Stimulated activated CD4-positive, alpha-beta T cell treated with anti-CD3 and anti-CD28 coated beads, Interleukin-1b, Interleukin-23, amount 100 ng/mL, for 4 hours (primary cell): ENCODE measurements around the gene PRSS38.

ENCODE experiments used
- DNase-seq, 2 donors: peaks; one replicate each; pipeline ENCODE4 v3.0.0-alpha.2; 2020; ENCODE audit warnings: low read depth in 2 of 2

Gene PRSS38

GRCh38 chr1:227793079-227793947 is 22.2 kb upstream of the PRSS38 start:
- DNase-seq: no peak

DNA sequence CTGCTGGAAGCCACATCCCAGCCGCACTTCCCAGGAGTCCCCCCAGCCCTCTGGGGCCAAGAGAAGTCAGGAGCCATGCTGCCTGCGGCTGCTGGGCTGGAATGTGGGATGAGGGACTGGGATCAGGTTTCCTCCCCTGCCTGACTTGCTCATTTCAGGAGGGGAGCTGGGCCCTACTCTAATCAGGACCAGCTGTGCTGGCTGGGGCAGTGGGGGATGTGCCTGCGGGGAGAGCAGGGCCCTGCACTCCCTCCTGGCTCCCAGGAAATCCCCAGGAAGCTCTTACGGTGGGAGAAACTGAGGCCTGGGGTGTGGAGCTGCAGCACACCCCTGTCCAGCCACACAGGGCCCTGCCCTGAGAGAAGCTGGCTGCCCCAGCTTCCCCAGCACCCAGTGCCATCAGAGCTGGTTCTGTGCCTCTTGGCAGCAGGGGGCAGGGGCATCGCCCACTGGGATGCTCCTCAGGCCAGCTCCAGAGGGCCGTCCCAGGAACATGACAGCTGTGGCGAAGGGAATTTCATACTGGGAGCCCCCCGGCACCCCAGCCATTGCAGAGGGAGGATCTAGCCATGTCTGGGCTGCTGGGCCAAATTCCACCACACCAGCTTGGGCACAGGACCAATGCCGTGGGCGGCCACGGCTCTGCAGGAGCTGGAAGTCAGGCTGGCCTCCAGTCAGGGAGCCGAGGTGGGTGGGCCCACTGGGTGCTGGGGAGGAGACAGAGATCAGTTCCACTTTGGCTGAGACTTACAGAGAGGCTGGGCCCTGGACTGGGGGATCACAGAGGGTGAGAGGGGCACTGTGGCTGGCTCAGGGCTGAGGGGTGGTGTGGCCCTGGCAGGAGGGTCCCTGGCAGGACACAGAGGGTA is 21.3 kb upstream of the PRSS38 start:
- no peak for DNase-seq

DNA sequence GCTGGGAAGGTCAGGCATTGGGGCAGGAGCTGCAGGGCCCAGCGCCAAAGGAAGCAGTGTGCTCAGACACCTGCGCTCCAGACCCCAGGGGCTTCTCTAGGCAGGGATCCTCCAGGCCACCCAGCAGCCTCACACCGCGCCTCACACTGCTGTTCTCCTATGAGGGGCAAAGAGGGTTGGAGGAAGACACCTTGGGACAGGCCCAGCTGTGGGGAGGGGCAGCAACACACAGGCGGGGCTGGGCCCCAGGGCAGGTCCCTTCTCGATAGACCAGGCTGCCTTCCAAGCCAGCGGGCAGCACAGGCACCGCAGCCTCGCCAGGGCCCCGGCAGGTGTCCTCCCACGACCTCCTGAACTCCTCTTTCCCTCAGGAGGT is 20.7 kb upstream of the PRSS38 start:
- no peak for DNase-seq

DNA sequence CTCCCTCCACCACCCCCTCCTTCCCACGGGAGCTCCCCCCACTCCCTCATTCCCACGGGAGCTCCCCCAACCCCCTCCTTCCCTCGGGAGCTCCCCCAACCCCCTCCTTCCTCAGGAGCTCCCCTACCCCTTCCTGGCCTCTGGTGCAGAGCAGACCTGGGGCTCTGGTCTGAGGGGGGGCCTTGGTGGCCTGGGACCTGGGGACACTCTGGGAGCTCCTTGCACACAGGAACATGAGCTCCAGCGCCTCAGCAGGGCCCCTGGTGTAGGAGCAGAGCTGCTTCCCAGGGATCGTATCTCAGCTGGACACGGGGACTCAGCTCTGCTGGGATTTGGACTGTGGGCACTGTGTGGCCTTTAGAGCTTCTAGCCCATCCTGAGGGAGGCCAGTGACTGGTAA is 19.7 kb upstream of the PRSS38 start:
- no peak for DNase-seq

GRCh38 chr1:227796359-227796915 is 19.0 kb upstream of the PRSS38 start:
- no peak for DNase-seq

GRCh38 chr1:227797144-227797543 is 18.3 kb upstream of the PRSS38 start:
- no peak for DNase-seq

DNA sequence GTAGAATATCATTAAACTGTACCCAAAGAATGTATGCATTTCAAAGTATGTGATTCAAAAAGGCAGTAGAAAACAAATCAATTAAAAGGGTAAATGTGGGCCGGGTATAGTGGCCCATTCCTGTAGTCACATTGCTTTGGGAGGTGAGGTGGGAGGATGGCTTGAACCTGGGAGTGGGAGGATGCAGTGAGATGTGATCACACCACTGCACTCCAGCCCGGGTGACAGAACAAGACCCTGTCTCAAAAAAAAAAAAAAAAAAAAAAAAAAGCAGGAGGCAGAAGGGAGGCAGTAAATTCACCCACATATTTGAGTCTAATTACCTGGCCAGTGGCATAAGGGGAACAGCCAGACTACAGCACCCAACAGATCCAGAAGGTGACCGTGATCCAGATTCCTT is 17.9 kb upstream of the PRSS38 start:
- DNase-seq: no peak

DNA sequence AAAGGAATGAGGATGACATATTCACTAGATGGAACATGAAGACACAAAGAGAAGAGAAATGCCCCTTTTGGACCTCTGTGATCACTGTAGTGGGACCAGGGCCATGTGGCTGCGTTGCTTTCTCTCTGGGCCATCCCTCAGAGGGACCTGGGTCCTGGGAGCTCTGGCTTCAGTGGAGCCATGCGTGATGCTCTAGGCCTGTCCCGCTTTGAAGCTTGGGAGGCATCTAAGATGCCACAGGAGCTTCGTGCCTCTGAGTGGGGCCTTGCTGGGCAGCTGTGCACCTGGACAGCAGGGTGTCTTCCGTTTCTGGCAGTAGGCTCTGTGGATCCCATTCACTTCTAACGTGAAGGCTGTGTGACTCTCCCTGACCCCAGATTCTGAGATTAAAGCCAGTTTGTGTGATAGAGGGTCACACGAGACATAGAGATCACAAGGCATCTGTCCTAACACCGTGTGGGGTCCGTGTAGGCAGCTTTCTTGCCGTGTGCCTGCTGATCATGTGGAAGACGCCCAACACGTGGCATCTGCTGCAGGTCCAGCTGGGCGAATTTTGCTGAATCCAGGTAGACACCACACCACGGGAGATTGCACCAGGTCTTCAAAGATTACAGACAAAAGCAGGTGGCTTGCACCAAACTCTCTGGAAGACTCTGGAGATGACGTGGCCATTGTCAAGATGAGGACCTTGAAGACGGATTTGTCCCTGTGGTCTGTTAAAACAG is 17.2 kb upstream of the PRSS38 start:
- no peak for DNase-seq

- no peak for DNase-seq
These were observed 15.7 kb upstream of the PRSS38 start for GRCh38 chr1:227799756-227800155.

GRCh38 chr1:227803933-227804332 is 11.5 kb upstream of the PRSS38 start:
- no peak for DNase-seq

DNA sequence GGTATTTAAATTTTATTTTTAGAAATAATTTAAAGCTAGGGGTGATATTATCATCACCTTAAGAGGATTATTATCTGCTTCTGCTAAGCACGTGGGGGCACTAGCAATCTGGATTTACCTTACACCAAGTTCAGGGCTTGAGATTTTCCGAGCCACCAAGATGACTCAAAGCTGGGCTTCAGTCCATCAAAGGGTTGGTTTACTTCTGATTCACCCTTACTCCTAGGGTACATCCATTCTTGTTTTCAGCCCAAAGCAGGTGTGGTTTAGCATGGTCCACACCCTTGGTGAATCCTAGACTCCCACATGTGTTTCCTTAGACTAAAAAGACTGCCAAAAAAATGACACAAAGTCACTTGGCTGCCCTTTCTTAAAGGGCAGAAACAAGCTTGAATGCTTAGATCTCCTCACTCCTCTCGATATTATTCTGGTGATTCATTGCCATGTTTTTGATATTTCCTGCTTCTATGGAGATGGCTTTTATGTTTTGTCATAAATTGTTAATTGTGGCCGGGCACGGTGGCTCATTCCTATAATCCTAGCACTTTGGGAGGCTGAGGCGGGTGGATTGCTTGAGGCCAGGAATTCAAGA is 9.8 kb upstream of the PRSS38 start:
- no peak for DNase-seq

- DNase-seq: no peak
These were observed 6.9 kb upstream of the PRSS38 start for GRCh38 chr1:227808566-227808965.

DNA sequence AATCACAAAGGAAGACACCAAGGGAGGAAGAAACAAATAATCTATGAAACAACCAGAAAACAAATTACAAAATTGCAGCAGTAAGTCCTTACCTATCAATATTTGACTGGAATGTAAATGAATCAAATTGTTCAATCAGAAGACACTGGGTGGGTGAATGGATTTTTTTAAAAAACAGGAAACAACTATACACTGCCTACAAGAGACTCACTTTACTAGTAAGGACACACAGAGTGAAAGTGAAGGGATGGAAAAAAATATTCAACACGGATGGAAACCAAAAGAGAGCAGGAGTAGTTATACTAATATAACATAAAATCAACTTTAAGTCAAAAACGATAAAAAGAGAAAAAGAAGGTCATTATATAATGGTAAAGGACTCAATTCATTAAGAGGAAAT is 6.4 kb upstream of the PRSS38 start:
- DNase-seq: no peak

DNA sequence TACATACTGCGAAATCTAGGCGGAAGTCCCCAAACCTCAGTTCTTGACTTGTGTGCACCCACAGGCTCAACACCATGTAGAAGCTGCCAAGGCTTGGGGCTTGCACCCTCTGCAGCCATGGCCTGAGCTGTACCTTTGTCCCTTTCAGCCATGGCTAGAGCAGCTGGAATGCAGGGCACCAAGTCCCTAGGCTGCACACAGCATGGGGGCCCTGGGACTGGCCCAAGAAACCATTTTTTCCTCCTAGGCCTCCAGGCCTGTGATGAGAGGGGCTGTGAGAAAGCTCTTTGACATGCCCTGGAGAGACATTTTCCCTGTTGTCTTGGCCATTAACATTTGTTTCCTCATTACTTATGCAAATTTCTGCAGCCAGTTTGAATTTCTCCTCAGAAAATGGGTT is 1.5 kb upstream of the PRSS38 start:
- DNase-seq: no peak

DNA sequence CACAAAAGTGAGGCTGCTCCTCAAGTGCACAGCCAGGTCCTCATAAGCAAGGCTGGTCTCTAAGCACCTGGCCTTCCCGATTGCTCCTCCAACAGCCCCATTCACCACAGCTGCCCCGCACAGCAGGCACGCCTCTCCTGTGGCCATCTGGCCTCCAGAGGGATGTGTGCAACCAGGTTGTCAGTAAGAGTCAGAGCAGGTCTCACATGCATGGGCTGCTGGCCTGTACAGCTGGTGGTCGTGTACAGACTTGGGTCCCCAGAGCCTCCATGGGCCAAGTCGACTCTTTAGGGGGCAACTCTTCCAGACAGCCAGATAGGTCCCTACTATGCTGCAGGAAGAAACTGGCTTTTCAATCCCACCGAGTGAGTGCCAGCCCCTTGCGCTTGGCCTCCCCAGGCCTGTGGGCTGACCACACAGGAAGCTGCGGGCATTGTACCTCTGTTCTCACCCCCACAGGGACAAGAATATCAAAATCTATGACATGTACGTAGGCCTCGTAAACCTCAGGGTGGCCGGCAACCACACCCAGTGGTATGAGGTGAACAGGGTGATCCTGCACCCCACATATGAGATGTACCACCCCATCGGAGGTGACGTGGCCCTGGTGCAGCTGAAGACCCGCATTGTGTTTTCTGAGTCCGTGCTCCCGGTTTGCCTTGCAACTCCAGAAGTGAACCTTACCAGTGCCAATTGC is 1.4 kb downstream of the PRSS38 start:
- DNase-seq: no peak

- no peak for DNase-seq
These were observed 8.1 kb downstream of the PRSS38 start for GRCh38 chr1:227823537-227823936.

- DNase-seq: no peak
These were observed 8.7 kb downstream of the PRSS38 start for GRCh38 chr1:227824204-227824603.

DNA sequence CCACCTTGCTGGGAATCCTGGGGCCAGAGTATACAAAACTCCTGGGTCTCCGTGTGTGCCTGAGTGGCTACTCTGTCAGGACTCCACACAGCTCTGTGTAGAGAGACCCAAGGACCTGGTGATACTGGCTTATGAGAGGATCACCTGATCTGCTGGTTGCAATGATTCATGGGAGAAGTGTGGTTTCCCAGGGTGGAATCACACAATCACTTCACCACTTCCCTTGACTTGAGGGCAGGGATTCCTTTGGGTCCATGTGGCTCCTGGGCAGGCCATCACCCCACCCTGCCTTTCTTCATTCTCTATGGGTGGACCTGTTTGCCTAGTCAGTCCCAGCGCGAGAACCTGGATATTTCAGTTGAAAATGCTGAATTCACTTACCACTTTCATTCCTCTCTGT is 13.3 kb downstream of the PRSS38 start:
- DNase-seq: no peak

DNA sequence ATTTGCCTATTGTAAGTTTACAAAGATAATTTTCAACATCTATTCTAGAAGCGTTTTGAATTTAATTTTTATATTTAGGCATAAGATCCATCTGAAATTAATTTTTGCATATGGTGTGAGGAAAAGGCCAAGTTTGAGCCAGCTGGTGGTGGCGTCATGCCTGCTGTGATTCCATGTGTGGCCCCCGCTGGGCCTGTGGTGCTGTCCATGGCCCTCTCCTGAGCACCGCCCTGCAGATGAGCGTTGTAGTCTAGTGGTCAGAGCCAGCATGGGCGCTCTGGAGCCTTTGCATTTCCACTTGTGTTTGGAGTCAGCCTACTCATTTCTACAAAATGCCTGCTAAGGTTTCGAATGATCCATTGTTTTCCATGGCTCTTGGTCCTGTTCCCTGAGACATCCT is 22.7 kb downstream of the PRSS38 start:
- DNase-seq: no peak

- no peak for DNase-seq
These were observed 25.6 kb downstream of the PRSS38 start for GRCh38 chr1:227841096-227841495.
